ENCODE measurements around the gene PIK3AP1. TPM values are rescaled to one million over a fixed set of nuclear protein-coding genes. Genes with fewer than 3 reads are reported as not detected.

Gene PIK3AP1
- total and polyA plus RNA-seq, 2 of the 13 experiments (the other 11 are each of a cell fraction or from before 2014, with no cell fraction given): 3.6 to 13.8 TPM

GRCh38 chr10:96586419-96587263, 133.7 kb downstream of the PIK3AP1 start, which contains the start of gene TM9SF3 (continued):
- no peak for TF ChIP-seq ZNF326 (CRISPR knock-in tag; IDR thresholded peaks at IDR 0.05; ENCODE audit: borderline replicate concordance)
- TF ChIP-seq ZNF652 (CRISPR knock-in tag; IDR thresholded peaks at IDR 0.05; ENCODE audit: borderline replicate concordance, low read depth): no peak
- TF ChIP-seq THAP11 (CRISPR knock-in tag; IDR thresholded peaks at IDR 0.05): peak; percentile 73
- TF ChIP-seq GTF3A (CRISPR knock-in tag; conservative IDR thresholded peaks at IDR 0.05): 0 out of 2 replicates have a peak, but pooled peaks have one; percentile 41
- no peak for TF ChIP-seq ARNT (IDR thresholded peaks at IDR 0.05)
- TF ChIP-seq FIP1L1 (IDR thresholded peaks at IDR 0.05; ENCODE audit: borderline replicate concordance, insufficient read depth, low read depth, low read length): peak; percentile 64; the same call in 1 of the 2 replicates
- no peak; the same call in 1 of the 2 replicates for TF ChIP-seq SIN3A (IDR thresholded peaks at IDR 0.05; ENCODE audit: borderline replicate concordance, low read depth, low read length)
- 0 out of 2 replicates have a peak, but pooled peaks have one; percentile 39 for TF ChIP-seq CBX5 (CRISPR knock-in tag; IDR thresholded peaks at IDR 0.05; ENCODE audit: borderline replicate concordance)
- TF ChIP-seq RERE (CRISPR knock-in tag; IDR thresholded peaks at IDR 0.05; ENCODE audit: low read depth): 0 out of 2 replicates have a peak, but pooled peaks have one; percentile 13
- TF ChIP-seq MLXIP (CRISPR knock-in tag; IDR thresholded peaks at IDR 0.05; ENCODE audit: borderline replicate concordance): 0 out of 2 replicates have a peak, but pooled peaks have one; percentile 36
- TF ChIP-seq ARNTL (CRISPR knock-in tag; IDR thresholded peaks at IDR 0.05): peak; percentile 1; the same call in 1 of the 2 replicates
- TF ChIP-seq SMAD9 (CRISPR knock-in tag; IDR thresholded peaks at IDR 0.05): no peak
- peak; percentile 52; the same call in 1 of the 2 replicates for TF ChIP-seq ZNF564 (CRISPR knock-in tag; IDR thresholded peaks at IDR 0.05)
- peak; percentile 80 for TF ChIP-seq MAX (IDR thresholded peaks at IDR 0.05)
- no peak for TF ChIP-seq ELF4 (CRISPR knock-in tag; IDR thresholded peaks at IDR 0.05; ENCODE audit: borderline replicate concordance)
- 0 out of 2 replicates have a peak, but pooled peaks have one; percentile 47 for TF ChIP-seq ZNF678 (CRISPR knock-in tag; IDR thresholded peaks at IDR 0.05)
- TF ChIP-seq MTERF4 (CRISPR knock-in tag; IDR thresholded peaks at IDR 0.05): no peak
- TF ChIP-seq RBAK (CRISPR knock-in tag; IDR thresholded peaks at IDR 0.05): no peak
- TF ChIP-seq POLR2AphosphoS5 (IDR thresholded peaks at IDR 0.05; ENCODE audit: low read depth, low read length): peak; percentile 50; the same call in 1 of the 2 replicates
